Nephron progenitor cell (in vitro differentiated cells): ENCODE measurements around the gene ICAM1.

ENCODE experiments used
- DNase-seq: peaks from one replicate; pipeline ENCODE4 v3.0.0; 2021
- H3K27ac Mint-ChIP-seq: 2 replicates; pipeline ENCODE4 v1.8.0; 2021; ENCODE audit warnings: mild to moderate bottlenecking, moderate library complexity, mixed read lengths
- H3K27me3 Mint-ChIP-seq: 2 replicates; pipeline ENCODE4 v1.8.0; 2021; ENCODE audit warnings: mild to moderate bottlenecking, low read depth, mixed read lengths; ENCODE audit not compliant: poor library complexity
- H3K36me3 Mint-ChIP-seq: 2 replicates; pipeline ENCODE4 v1.8.0; 2021; ENCODE audit warnings: low read depth, mixed read lengths
- H3K4me1 Mint-ChIP-seq: 2 replicates; pipeline ENCODE4 v1.8.0; 2021; ENCODE audit warnings: mixed read lengths
- H3K4me3 Mint-ChIP-seq: 2 replicates; pipeline ENCODE4 v1.8.0; 2021; ENCODE audit warnings: mild to moderate bottlenecking, moderate library complexity, mixed read lengths
- H3K9me3 Mint-ChIP-seq: 2 replicates; pipeline ENCODE4 v1.8.0; 2021; ENCODE audit warnings: mild to moderate bottlenecking, moderate library complexity, mixed read lengths
- TF ChIP-seq, protein P1 (sequence below): fragments of 200-600 bp; sonication (generic); IDR thresholded peaks from 2 replicates; pipeline ENCODE4 v1.5.0; 2021; ENCODE audit warnings: antibody characterized with exemption

The ICAM1 gene

GRCh38 chr19:10285393-10285792, 14.5 kb downstream of the ICAM1 start:
- peaks cover 62% of the 10 kb centered on the region for H3K27me3 Mint-ChIP-seq
- no peak overlapping the region for H3K4me3 Mint-ChIP-seq
- peaks cover 7% of the 10 kb centered on the region for H3K36me3 Mint-ChIP-seq
- no peaks in the 10 kb centered on the region for H3K9me3 Mint-ChIP-seq
- no peak overlapping the region for H3K27ac Mint-ChIP-seq
- TF ChIP-seq, protein P1, sequence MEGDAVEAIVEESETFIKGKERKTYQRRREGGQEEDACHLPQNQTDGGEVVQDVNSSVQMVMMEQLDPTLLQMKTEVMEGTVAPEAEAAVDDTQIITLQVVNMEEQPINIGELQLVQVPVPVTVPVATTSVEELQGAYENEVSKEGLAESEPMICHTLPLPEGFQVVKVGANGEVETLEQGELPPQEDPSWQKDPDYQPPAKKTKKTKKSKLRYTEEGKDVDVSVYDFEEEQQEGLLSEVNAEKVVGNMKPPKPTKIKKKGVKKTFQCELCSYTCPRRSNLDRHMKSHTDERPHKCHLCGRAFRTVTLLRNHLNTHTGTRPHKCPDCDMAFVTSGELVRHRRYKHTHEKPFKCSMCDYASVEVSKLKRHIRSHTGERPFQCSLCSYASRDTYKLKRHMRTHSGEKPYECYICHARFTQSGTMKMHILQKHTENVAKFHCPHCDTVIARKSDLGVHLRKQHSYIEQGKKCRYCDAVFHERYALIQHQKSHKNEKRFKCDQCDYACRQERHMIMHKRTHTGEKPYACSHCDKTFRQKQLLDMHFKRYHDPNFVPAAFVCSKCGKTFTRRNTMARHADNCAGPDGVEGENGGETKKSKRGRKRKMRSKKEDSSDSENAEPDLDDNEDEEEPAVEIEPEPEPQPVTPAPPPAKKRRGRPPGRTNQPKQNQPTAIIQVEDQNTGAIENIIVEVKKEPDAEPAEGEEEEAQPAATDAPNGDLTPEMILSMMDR, result no peak
- peaks cover 20% of the 10 kb centered on the region for H3K4me1 Mint-ChIP-seq
- DNase-seq, result no peak

GRCh38 chr19:10286803-10287737, 16.1 kb downstream of the ICAM1 start, which contains the start of gene ICAM4:
Gene ICAM4, plus strand, starts transcription at chr19:10286955. Its CDS starts 58 bp downstream, at chr19:10287013.
- DNase-seq, result peak; percentile 40
- TF ChIP-seq, protein P1, result no peak
- no peak within 1 kb of the TSS for H3K4me3 Mint-ChIP-seq
- peaks cover 73% of the 10 kb centered on the region for H3K27me3 Mint-ChIP-seq
- H3K9me3 Mint-ChIP-seq, result no peaks in the 10 kb centered on the region
- H3K4me1 Mint-ChIP-seq, result peaks cover 29% of the 10 kb centered on the region
- peaks cover 7% of the 10 kb centered on the region for H3K36me3 Mint-ChIP-seq
- H3K27ac Mint-ChIP-seq, result peak within 1 kb of the TSS; percentile 59

DNA sequence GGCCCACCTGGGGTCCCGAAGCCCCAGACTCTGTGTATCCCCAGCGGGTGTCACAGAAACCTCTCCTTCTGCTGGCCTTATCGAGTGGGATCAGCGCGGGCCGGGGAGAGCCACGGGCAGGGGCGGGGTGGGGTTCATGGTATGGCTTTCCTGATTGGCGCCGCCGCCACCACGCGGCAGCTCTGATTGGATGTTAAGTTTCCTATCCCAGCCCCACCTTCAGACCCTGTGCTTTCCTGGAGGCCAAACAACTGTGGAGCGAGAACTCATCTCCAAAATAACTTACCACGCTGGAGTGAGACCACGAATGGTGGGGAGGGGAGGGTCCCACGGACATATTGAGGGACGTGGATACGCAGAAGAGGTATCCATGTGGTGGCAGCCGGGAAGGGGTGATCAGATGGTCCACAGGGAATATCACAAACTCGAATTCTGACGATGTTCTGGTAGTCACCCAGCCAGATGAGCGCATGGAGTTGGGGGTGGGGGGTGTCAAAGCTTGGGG, 17.8 kb downstream of the ICAM1 start:
- Mint-ChIP-seq H3K27me3 (peaks cover 90% of the 10 kb centered on the region), H3K9me3 (no peaks in the 10 kb centered on the region), H3K27ac (peak overlapping the region; percentile 61), H3K4me1 (peaks cover 30% of the 10 kb centered on the region), H3K36me3 (peaks cover 7% of the 10 kb centered on the region), H3K4me3 (peak overlapping the region; percentile 75)
- peak; percentile 75 for DNase-seq
- TF ChIP-seq, protein P1, result no peak

- Mint-ChIP-seq H3K27ac (no peak overlapping the region), H3K27me3 (peaks cover 95% of the 10 kb centered on the region), H3K4me3 (peak overlapping the region; percentile 75), H3K4me1 (peaks cover 30% of the 10 kb centered on the region), H3K9me3 (no peaks in the 10 kb centered on the region), H3K36me3 (peaks cover 7% of the 10 kb centered on the region)
- TF ChIP-seq, protein P1, result no peak
- DNase-seq, result peak; percentile 63
Observed at GRCh38 chr19:10289167-10289835, 18.4 kb downstream of the ICAM1 start.

DNA sequence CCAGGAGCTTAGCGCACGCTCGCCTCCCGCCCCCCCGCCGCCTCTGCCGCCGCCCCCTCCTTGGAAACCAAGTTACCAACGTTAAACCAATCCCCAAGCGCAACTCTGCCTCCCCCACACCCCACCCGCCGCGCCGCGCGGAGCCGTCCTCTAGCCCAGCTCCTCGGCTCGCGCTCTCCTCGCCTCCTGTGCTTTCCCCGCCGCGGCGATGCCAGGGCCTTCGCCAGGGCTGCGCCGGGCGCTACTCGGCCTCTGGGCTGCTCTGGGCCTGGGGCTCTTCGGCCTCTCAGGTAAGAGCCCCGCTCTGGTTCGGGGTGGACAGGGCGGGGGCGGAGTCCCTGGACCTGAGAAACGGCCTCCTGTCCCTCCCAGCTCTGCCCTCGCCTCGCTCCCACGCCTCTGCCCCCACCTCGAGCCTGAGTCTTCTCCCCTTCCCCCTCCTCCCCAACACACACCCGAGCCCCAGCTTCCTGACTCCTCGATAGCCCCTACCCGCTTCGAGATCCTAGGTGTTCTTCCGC, 19.0 kb downstream of the ICAM1 start, which contains the start of gene ICAM5:
Gene ICAM5, plus strand, starts transcription at position 117 of the 521 bp plus-strand sequence. Its CDS starts 92 bp downstream, at position 209.
- Mint-ChIP-seq H3K4me3 (peak within 1 kb of the TSS; percentile 75), H3K4me1 (peaks cover 30% of the 10 kb centered on the region), H3K27me3 (peaks cover 100% of the 10 kb centered on the region), H3K27ac (peak within 1 kb of the TSS; percentile 61), H3K36me3 (peaks cover 5% of the 10 kb centered on the region), H3K9me3 (no peaks in the 10 kb centered on the region)
- peak; percentile 56 for DNase-seq
- TF ChIP-seq, protein P1, result no peak
